GM18517 (cell line): ENCODE results near the gene TRIP6.
"Not testable (repeated sequence)": the region's sequence is repeated elsewhere in the genome, so short reads cannot be mapped to it uniquely, and the experiment has no call there.

ENCODE experiments used
- ATAC-seq: cut with Tn5 transposase; IDR thresholded peaks from one replicate; pipeline ENCODE4 v1.9.1; 2021; ENCODE audit warnings: mild to moderate bottlenecking, moderate library complexity; ENCODE audit not compliant: unreplicated experiment

TRIP6 gene

DNA sequence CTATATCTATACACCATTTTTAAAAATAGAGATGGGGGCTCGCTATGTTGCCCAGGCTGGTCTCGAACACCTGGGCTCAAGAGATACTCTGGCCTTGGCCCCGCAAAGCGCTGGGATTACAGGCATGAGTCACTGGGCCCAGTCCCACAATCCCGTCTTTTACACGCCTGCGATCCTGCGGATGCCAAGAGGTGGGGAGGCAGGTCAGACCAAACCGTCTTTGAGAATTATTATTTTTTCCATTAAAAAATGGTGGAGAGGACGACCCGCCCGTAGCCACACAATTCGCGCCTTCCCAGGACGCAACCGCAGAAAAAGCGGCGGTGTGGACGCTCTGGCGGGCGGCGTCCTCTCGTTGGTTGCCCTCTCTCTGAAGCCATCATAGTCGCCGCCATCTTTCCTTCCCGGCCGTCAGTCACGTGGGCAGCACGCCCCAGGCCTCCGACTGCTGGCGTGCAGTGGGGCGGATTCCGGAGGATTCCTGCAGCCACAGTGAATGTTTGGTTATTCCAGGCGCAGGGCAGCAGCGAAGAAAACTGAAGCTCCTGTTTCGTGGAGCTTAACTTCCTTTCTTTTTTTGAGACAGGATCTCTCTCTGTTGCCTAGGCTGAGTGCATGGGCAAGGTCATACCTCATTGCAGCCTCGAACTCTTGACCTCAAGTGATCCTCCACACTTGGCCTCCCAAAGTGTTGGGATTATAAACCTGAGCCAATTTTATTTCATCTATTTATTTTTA lies 29.9 kb upstream of the TRIP6 start:
- ATAC-seq: peak; percentile 61

DNA sequence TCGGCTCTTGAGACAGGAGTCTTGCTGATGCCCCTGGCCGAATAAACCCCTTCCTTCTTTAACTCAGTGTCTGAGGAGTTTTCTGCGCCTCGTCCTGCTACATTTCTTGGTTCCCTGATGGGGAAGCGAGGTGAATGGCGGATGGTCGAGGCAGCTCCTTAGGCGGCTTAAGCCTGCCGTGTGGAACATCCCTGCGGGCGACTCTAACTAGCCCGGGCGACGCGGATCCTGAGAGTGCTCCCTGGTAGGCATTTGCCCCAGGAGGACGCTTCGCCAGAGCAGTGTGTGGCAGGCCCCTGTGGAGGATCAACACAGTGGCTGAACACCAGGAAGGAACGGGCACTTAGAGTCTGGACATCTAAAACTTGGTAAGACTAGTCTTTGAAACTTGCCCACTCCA lies 27.8 kb upstream of the TRIP6 start:
- no peak for ATAC-seq

DNA sequence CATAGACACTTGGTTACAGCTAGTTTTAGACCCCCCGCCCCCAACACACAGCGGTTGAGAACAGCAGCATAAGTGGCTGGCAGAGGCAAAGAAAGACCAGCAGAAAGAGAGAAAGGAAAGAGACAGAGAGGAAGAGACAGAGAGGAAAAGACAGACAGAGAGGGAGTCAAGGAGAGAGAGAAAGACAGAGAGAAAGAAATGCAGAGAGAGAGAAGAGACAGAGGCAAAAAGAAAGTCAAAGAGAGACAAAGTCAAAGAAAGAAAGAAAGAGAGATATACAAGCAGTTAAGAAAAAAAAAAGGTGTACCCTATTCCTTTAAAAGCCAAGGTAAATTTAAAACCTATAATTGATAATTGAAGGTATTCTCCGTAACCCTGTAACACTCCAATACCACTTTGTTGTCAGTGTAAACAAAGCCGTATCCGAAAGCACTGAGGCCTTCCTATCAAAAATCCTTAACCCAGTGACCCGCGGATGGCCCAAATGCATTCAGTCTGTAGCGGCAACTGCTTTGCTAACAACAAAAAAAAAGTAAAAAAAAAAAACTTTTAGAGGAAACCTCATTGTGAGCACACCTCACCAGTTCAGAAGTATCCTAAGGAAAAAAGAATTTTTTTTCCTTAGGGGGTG lies 26.6 kb upstream of the TRIP6 start:
- ATAC-seq: no peak

DNA sequence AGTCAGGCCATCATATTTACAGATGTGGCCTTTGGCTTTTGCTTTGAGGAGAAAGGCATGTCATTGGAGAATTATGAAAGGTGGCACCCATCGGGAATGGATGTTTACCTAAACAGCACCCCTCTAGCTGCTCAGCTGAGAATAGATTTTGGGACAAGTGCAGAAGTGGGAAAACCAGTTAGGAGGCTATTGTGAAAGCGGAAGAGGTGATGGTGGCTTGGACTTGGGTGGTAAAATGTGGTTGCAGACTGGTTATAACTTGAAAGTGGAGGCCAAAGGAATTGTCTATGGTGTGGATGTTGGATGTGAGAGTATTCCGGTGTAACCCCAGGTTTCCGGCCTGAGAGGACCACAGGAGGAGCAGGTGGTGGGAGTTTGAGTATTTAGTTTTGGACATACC lies 19.8 kb upstream of the TRIP6 start:
- ATAC-seq: no peak

DNA sequence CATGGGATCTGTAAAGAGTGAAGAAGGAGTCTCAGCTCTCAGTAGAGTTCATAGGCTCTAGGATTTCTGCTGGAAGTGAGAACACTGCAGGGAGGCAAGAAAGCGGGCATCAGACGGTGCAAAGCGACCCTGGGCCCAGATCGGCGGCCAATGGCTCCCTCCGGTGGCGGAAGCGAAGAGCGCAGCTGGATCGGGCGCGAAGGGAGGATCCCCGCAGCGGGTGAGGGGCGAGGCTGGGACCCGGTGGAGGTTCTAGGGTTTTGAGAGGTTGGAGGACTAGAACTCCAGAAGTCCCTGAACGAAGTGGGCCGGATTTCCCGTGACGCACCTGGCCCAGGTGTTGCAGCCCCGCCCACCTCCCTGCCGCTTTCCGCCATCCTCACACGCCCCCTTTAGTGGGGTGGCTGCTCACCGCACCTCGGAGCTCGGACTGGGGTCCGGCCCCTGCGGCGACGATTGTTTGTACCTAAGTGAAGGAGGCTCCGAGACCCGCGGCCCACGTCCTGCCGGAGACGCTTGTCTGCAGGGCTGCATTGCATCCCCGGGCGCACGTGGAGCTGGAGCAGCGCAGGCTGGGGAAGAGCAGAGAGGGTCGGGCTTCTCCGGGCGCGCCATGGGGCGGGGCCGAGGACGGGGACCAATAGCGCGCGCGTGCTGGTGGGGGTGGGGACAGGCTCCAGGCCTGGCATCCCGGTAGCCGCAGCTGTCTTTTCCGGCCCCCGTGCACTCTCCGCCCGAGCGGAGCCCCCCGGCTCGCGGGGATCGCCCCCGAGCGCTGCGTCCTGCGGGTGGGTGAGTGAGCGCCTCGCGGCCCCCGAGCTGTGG lies 14.9 kb upstream of the TRIP6 start, which contains the start of gene SLC12A9:
Gene SLC12A9, plus strand, starts transcription at position 666 of the 825 bp plus-strand sequence. CDS start 1,485 bp downstream, outside the sequence.
- peak; percentile 72 for ATAC-seq

DNA sequence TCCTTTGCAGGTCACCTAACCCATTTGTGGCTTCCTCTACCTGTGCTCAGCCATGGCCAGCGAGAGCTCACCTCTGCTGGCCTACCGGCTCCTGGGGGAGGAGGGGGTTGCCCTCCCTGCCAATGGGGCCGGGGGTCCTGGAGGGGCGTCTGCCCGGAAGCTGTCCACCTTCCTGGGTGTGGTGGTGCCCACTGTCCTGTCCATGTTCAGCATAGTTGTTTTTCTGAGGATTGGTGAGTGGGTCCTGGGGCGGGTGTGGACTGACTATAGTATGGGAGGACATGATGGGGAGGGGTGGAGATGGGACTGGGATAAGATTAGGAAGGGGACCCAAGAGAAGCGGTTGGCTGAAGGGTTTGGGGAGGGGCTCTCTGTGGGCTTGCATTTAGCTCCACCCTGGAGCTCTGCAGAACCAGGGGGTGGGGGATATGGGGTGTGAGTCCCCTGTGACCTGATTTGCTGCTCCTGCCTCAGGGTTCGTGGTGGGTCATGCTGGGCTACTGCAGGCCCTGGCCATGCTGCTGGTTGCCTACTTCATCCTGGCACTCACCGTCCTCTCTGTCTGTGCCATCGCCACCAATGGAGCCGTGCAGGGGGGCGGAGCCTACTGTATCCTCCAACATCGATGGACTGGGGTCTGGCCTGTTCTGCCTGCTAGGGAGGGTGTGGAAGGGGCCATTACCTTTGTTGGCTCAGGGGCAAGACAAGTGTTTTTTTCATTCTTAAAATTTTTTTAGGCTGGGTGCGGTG lies 12.9 kb upstream of the TRIP6 start:
- ATAC-seq: no peak

DNA sequence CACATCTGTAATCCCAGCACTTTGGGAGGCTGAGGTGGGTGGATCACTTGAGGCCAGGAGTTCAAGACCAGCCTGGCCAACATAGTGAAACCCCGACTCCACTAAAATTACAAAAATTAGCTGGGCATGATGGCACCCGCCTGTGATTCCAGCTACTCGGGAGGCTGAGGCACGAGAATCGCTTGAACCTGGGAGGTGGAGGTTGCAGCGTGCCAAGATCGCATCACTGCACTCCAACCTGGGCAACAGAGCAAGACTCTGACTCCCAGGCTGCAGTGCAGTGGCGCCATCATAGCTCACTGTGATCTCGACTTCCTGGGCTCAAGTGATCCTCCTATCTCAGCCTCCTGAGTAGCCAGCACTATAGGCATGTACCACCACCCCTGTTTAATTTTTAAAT lies 12.3 kb upstream of the TRIP6 start:
- not testable (repeated sequence) for ATAC-seq

DNA sequence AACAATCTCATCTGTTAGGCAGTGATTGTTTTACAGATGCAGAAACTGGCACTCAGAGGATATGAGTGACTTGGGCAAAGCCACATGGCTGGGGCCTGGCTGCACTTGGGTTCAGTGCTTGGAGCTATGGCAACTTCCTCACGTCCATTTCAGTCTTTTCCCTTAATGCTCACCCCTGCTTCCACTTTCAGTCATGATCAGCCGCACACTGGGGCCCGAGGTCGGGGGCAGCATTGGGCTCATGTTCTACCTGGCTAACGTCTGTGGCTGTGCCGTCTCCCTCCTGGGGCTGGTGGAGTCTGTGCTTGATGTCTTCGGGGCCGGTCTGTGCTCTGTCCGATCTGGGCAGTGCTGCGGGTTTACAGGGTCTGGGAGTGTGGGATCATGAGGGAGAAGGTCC lies 11.7 kb upstream of the TRIP6 start:
- ATAC-seq: no peak

DNA sequence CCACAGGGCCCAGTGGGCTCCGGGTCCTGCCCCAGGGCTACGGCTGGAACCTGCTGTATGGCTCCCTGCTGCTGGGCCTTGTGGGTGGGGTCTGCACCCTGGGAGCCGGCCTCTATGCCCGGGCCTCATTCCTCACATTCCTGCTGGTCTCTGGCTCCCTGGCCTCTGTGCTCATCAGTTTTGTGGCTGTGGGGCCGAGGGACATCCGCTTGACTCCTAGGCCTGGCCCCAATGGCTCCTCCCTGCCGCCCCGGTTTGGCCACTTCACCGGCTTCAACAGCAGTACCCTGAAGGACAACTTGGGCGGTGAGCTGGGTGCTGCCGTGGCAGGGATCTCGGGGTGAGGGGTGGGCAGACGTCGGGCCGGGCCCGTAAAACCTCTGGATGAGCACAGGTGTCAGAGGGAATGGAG lies 10.3 kb upstream of the TRIP6 start:
- no peak for ATAC-seq

DNA sequence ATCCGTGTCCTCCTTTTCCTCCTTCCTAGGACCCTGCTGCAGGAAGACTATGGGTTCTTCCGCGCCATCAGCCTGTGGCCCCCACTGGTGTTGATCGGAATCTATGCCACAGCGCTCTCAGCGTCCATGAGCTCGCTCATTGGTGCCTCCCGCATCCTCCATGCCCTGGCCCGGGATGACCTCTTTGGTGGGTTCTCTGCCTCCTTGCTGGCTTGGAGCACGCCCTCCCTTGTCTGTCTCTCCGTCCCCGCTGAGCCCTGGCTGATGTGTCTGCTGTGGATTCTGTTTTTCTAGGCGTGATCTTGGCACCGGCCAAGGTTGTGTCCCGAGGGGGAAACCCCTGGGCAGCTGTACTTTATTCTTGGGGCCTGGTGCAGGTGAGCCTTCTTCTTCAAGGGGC lies 7.3 kb upstream of the TRIP6 start:
- ATAC-seq: no peak

DNA sequence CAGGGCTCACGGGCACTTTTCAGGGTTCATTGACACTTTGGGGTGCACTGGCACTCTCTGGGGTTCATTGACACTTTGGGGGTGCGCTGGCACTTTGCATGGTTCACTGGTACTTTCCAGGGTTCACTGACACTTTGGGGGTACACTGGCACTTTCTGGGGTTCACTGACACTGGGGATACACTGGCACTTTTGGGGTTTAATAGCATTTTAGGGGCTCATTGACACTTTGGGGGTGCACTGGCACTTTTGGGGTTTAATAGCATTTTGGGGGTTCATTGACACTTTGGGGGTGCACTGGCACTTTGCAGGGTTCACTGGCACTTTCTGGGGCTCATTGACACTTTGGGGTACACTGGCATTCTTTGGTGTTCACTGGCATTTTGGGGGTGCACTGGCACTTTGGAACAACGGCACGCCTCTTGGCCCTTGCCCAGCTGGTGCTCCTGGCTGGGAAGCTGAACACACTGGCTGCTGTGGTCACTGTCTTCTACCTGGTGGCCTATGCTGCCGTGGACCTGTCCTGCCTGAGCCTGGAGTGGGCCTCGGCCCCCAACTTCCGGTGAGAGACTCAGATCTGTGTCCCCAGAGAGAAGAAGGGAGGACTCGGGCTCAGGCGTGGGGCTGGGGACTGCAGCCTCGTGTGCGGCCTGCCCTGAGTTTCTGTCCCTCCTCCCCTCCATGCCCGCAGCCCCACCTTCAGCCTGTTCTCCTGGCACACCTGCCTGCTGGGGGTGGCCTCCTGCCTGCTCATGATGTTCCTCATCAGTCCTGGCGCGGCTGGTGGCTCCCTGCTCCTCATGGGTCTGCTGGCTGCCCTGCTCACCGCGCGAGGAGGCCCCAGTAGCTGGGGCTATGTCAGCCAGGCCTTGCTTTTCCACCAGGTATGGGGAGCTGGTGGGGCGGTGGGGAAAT lies 6.2 kb upstream of the TRIP6 start:
- ATAC-seq: no peak

DNA sequence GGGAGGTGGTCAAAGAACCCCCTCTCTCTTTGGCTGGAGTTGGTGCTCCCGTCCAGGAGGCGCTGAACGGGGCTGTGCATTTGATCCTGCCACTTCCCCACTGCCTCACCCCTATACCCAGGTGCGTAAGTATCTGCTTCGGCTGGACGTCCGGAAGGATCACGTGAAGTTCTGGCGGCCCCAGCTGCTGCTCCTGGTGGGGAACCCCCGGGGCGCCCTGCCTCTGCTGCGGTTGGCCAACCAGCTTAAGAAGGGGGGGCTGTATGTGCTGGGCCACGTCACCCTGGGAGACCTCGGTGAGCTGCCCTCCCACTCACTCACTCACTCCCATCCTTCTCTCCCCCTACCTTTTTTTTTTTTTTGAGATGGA lies 5.6 kb upstream of the TRIP6 start:
- ATAC-seq: no peak

DNA sequence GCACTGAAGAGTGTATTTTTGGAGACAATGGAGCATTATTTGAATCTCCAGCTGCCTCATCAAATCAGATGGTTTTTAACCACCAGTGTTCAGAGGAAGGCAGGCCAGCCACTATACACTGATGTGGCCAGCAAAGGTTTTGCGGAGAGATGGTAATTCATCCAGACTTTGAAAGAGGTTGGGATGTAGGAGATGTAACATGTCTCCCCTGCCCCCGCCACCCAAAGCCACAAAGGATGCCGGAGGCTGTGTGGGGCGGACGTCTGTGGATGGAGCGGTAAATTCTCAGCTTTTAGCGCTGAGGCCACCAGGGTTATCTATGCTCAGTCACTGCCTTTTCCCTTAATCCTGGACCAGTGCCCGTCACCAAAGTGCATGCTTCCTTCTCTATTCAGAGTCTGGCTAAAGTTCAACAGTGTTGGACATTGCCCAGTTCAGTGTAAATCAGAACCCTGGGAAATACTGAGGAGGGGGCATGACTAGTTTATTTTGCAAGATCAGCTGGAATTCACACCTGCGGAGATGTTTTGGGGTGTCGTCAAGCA lies 3.7 kb upstream of the TRIP6 start:
- ATAC-seq: no peak

DNA sequence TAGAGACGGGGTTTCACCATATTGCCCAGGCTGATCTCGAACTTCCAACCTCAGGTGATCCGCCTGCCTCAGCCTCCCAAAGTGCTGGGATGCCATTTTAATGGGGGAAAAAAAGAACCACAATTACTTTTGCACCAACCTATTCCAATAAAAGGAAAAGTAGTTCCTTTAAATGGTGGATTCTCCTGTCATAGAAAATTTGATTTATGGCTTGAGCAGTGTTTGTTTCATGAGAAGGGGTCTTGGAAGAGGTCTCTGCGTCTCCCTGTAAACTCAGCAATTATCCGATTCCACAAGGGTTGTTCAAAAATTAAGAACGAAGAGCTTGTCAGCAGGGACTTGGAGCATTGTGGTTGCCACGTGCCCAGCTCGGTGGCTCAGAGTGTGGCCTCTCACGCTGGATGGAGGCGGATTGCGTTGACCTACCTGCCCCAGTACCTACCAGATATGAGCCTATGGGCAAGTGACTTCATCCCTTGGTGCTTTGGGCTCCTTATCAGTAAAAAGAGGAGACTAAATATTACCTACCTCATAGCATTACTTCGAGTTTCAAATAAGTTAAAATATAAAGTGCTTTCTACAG lies 2.8 kb upstream of the TRIP6 start:
- no peak for ATAC-seq

DNA sequence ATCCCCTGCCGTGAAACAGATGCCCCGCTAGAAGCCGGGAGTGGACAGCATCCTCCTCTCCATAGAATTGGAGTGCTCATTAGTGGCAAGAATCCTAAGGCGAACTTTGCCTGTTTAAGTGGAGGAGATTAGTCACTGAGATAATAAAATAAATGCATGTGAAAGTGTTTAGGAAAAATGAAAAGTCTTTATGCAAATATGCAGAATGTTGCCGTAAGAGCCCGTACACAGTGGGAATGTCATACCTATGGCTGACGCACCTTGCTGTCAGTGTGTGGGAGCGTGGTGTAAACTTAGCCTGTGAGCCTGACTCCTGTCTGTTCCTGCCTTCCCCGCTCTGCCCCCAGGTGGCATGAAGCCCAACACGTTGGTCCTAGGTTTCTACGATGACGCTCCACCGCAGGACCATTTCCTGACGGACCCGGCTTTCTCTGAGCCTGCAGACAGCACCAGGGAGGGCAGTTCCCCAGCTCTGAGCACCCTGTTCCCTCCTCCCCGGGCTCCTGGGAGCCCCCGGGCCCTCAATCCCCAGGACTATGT lies 1.7 kb upstream of the TRIP6 start:
- no peak for ATAC-seq

DNA sequence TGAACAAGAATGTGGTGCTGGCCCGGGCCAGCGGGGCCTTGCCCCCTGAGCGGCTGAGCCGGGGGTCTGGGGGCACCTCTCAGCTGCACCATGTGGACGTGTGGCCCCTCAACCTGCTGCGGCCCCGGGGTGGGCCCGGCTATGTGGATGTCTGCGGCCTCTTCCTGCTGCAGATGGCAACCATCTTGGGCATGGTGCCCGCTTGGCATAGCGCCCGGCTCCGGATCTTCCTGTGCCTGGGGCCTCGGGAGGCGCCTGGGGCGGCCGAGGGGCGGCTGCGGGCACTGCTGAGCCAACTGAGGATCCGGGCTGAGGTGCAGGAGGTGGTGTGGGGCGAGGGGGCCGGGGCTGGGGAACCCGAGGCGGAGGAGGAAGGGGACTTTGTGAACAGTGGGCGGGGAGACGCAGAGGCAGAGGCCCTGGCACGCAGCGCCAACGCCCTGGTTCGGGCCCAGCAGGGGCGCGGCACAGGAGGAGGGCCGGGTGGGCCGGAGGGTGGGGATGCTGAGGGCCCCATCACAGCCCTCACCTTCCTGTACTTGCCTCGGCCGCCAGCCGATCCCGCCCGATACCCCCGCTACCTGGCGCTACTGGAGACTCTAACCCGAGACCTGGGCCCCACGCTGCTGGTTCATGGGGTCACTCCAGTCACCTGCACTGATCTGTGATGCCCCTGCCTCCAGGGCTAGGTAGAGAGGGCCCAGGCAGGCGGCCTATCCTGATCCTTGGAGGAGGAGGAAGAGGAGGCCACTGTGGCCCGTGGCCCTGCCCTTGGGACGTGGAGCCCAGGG lies 1.1 kb upstream of the TRIP6 start:
- ATAC-seq: no peak

DNA sequence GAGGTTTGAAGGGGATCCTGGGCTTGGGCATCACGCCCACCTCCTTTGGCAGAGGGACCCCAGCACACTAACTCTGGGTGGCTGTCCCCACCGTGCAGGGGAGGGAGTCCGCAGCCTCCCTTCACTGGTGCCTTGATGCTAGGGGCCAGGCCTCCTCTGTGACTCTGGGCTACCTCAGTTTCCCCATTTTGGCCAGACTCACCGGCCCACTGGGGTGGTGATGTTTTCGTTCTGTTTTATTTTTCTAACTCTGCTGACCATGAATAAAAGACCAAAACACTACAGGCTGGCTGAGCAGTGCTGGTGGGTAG lies 503 bp upstream of the TRIP6 start:
- ATAC-seq: no peak

DNA sequence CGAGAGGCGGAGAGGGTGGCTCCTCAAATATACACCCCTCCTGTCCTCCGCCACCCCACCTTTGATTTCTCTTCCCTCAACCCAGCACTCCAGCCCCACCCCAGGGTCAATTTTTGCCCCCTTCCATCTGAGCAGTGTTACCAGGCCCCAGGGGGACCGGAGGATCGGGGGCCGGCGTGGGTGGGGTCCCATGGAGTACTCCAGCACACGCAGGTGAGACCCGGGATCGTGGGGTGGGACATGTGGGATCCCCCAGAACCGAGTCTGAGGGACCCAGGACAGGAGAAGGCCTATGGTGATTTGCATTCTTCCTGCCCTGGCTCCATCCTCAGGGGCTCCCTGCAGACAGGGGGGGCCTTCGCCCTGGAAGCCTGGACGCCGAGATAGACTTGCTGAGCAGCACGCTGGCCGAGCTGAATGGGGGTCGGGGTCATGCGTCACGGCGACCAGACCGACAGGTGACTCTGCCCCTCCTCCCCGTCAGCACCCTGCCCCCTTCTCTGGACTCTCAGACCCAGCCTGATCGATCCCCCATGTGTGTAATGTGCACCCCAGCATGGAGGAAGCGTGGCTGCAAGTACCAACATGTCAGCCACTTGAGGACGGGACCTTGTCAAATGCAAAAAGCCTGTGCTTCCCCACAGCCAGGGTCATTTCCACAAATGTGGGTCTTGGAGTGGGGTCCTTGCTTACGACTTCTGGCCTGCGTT lies 744 bp downstream of the TRIP6 start:
- ATAC-seq: no peak
